Measurements from ENCODE around the gene HOXD13.
A peak's percentile ranks its signal among the peaks of the same experiment; 100 is the strongest.

Gene HOXD13

GRCh38 chr2:176087330-176088047 is 5.0 kb upstream of the HOXD13 start (continued):
- TF ChIP-seq REST (tag by site-specific recombination; IDR thresholded peaks at IDR 0.05): no peak
- no peak for TF ChIP-seq ZNF792 (tag by site-specific recombination; IDR thresholded peaks at IDR 0.05)
- no peak for TF ChIP-seq YY1 (tag by site-specific recombination; IDR thresholded peaks at IDR 0.05)
- TF ChIP-seq ZNF664 (tag by site-specific recombination; IDR thresholded peaks at IDR 0.05): no peak
- no peak for TF ChIP-seq ZNF624 (tag by site-specific recombination; IDR thresholded peaks at IDR 0.05)
- no peak for TF ChIP-seq ZNF211 (tag by site-specific recombination; IDR thresholded peaks at IDR 0.05; ENCODE audit: low read depth)

GRCh38 chr2:176088048-176088936 is 4.2 kb upstream of the HOXD13 start:
- no peaks in the 10 kb centered on the region for H3K4me1 ChIP-seq (ENCODE audit: control insufficient read depth, insufficient read depth, low read length)
- ChIA-PET CTCF (interaction anchor here (0.6 to 5.6 kb wide), 14 partner anchors 9 to 884 kb away, joined by 3 to 33 read pairs (median 4); no protein-coding TSS in a partner anchor), POLR2A (interaction anchor here (1.4 to 1.7 kb wide), 2 partner anchors 9 to 16 kb away, joined by 3 to 5 read pairs; no protein-coding TSS in a partner anchor)
- no peaks in the 10 kb centered on the region for H3K36me3 ChIP-seq (ENCODE audit: control insufficient read depth in 2 of 2, insufficient read depth in 1 of 2, low read length in 2 of 2)
- H3K9me3 ChIP-seq (ENCODE audit: control insufficient read depth, insufficient read depth, low read depth, low read length): no peaks in the 10 kb centered on the region
- H3K4me3 ChIP-seq (ENCODE audit: low read depth, low read length): no peak overlapping the region
- H3K27ac ChIP-seq (ENCODE audit: extremely low read depth, low read depth, low read length): no peak overlapping the region; the same call in 1 of the 2 replicates
- TF ChIP-seq ZBTB26 (tag by site-specific recombination; optimal IDR thresholded peaks at IDR 0.05) (peak; percentile 17), ZNF311 (tag by site-specific recombination; IDR thresholded peaks at IDR 0.05; ENCODE audit: borderline replicate concordance) (no peak), ZSCAN30 (tag by site-specific recombination; IDR thresholded peaks at IDR 0.05) (no peak), PRDM1 (tag by site-specific recombination; IDR thresholded peaks at IDR 0.05) (no peak), CTCF (tag by site-specific recombination; IDR thresholded peaks at IDR 0.05) (peak; percentile 85), ZNF654 (tag by site-specific recombination; IDR thresholded peaks at IDR 0.05; ENCODE audit: low read depth) (peak; percentile 72), ZNF596 (tag by site-specific recombination; IDR thresholded peaks at IDR 0.05) (no peak), IKZF3 (tag by site-specific recombination; IDR thresholded peaks at IDR 0.05) (peak; percentile 34; the same call in 1 of the 2 replicates), ZNF600 (tag by site-specific recombination; IDR thresholded peaks at IDR 0.05) (0 out of 2 replicates have a peak, but pooled peaks have one; percentile 20), ZNF692 (tag by site-specific recombination; IDR thresholded peaks at IDR 0.05) (no peak), ZNF335 (tag by site-specific recombination; conservative IDR thresholded peaks at IDR 0.05) (peak; percentile 31; the same call in 1 of the 2 replicates), ZNF2 (tag by site-specific recombination; IDR thresholded peaks at IDR 0.05) (peak; percentile 77), KLF1 (tag by site-specific recombination; IDR thresholded peaks at IDR 0.05) (no peak), ZBTB8A (tag by site-specific recombination; IDR thresholded peaks at IDR 0.05) (0 out of 2 replicates have a peak, but pooled peaks have one; percentile 22), PRDM10 (tag by site-specific recombination; IDR thresholded peaks at IDR 0.05) (peak; percentile 76), ZNF501 (tag by site-specific recombination; IDR thresholded peaks at IDR 0.05) (peak; percentile 42; the same call in 1 of the 2 replicates)
